Stimulated activated CD4-positive, alpha-beta T cell treated with anti-CD3 and anti-CD28 coated beads, TNF-alpha, amount 100 ng/mL, for 48 hours (primary cell): Measurements from ENCODE around the gene STEAP4.
"Not testable (repeated sequence)": the region's sequence is repeated elsewhere in the genome, so short reads cannot be mapped to it uniquely, and the experiment has no call there.

Experiments
- DNase-seq, 3 donors: peaks; one replicate each; pipeline ENCODE4 v3.0.0-alpha.2; 2020; ENCODE audit warnings: low read depth in 3 of 3

Gene STEAP4

GRCh38 chr7:88268858-88269257, 37.8 kb downstream of the STEAP4 start:
- DNase-seq, result no peak

GRCh38 chr7:88268051-88268450, 38.6 kb downstream of the STEAP4 start:
- DNase-seq, result no peak

- no peak for DNase-seq
Measured at GRCh38 chr7:88267421-88267820, 39.3 kb downstream of the STEAP4 start.

GRCh38 chr7:88264987-88265386, 41.7 kb downstream of the STEAP4 start:
- not testable (repeated sequence) for DNase-seq

- no peak for DNase-seq
Measured at GRCh38 chr7:88262562-88262961, 44.1 kb downstream of the STEAP4 start.

GRCh38 chr7:88260719-88261118, 46.0 kb downstream of the STEAP4 start:
- DNase-seq, result no peak

- no peak for DNase-seq
Measured at GRCh38 chr7:88259656-88260380, 46.9 kb downstream of the STEAP4 start.

GRCh38 chr7:88258296-88258695, 48.4 kb downstream of the STEAP4 start:
- DNase-seq, result not testable (repeated sequence)

GRCh38 chr7:88256906-88257305, 49.8 kb downstream of the STEAP4 start:
- no peak for DNase-seq

GRCh38 chr7:88254721-88255424, 51.8 kb downstream of the STEAP4 start:
- no peak for DNase-seq

GRCh38 chr7:88253640-88254039, 53.1 kb downstream of the STEAP4 start:
- no peak for DNase-seq

- no peak for DNase-seq
Measured at GRCh38 chr7:88244258-88244657, 62.4 kb downstream of the STEAP4 start.

GRCh38 chr7:88243345-88243909, 63.3 kb downstream of the STEAP4 start:
- DNase-seq, result no peak

- no peak for DNase-seq
Measured at GRCh38 chr7:88239852-88240251, 66.8 kb downstream of the STEAP4 start.

- DNase-seq, result no peak
Measured at GRCh38 chr7:88233828-88234227, 72.9 kb downstream of the STEAP4 start.

- no peak for DNase-seq
Measured at GRCh38 chr7:88230646-88231045, 76.0 kb downstream of the STEAP4 start.

GRCh38 chr7:88229302-88229995, 77.2 kb downstream of the STEAP4 start:
- no peak for DNase-seq

- no peak for DNase-seq
Measured at GRCh38 chr7:88226886-88227516, 79.7 kb downstream of the STEAP4 start.

GRCh38 chr7:88226201-88226600, 80.5 kb downstream of the STEAP4 start:
- no peak for DNase-seq

GRCh38 chr7:88224601-88225275, 82.0 kb downstream of the STEAP4 start:
- DNase-seq, result no peak

- DNase-seq, result no peak
Measured at GRCh38 chr7:88223265-88223664, 83.4 kb downstream of the STEAP4 start.
